ENCODE results near the gene FILIP1L.
A peak's percentile ranks its signal among the peaks of the same experiment; 100 is the strongest.

The FILIP1L gene

DNA sequence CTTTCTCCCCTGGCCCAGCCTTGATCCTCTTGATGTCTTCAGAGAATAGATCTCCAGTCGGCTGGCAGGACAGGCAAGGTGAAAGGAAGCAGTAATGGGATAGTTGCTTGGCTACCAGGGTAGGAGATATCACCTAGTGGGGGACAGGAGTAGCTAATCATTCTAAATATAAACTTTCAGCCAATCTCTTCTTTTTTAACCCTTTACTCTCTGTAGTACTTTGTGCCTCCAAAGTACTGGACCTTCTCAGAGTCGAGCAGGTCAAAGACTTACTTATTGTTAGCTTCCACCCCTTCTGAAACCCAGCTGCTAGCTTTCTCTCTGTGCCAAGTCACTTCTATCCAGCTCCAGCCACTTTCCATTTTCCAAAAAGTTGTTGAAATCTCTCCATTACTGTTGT, 43.4 kb upstream of the FILIP1L start:
- intact Hi-C loops (cut with DNase I; ENCODE audit: low total_unique reads): loop anchor here (10.0 kb wide), 1 partner anchor 53 kb away; no protein-coding TSS in a partner anchor
- Histone ChIP-seq H3K27ac (peak overlapping the region; percentile 39 to 76), H3K4me1 (peaks cover 0 to 54% (median 37%) of the 10 kb centered on the region in 4 donors), H3K27me3 (no peaks in the 10 kb centered on the region), H3K9me3 (peaks cover 0 to 12% (median 0%) of the 10 kb centered on the region in 3 donors), H3K4me3 (no peak overlapping the region), H3K36me3 (peaks cover 0 to 8% (median 4%) of the 10 kb centered on the region in 3 donors)
- no peak for DNase-seq
- TF ChIP-seq, protein P1, sequence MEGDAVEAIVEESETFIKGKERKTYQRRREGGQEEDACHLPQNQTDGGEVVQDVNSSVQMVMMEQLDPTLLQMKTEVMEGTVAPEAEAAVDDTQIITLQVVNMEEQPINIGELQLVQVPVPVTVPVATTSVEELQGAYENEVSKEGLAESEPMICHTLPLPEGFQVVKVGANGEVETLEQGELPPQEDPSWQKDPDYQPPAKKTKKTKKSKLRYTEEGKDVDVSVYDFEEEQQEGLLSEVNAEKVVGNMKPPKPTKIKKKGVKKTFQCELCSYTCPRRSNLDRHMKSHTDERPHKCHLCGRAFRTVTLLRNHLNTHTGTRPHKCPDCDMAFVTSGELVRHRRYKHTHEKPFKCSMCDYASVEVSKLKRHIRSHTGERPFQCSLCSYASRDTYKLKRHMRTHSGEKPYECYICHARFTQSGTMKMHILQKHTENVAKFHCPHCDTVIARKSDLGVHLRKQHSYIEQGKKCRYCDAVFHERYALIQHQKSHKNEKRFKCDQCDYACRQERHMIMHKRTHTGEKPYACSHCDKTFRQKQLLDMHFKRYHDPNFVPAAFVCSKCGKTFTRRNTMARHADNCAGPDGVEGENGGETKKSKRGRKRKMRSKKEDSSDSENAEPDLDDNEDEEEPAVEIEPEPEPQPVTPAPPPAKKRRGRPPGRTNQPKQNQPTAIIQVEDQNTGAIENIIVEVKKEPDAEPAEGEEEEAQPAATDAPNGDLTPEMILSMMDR (IDR thresholded peaks at IDR 0.05): no peak

DNA sequence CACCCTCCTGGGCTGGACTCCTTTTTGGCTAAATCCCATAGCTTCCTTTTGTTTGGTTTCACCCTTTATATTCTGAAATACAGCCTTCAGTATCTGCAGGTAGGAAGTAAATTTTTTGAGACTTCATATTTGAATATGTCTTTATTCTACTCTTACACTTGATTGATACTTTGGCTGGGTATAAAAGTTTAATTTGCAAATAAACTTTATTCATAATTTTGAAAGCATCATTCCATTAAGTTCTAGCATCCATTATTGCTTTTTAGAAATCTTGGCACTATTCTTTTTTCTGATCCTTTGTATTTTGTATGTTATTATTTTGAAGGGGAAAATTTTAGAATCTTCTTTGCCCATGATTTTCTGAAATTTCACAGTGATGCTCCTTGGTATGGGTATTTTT, 41.3 kb upstream of the FILIP1L start:
- no peak overlapping the region for H3K27ac ChIP-seq
- no peak overlapping the region for H3K4me3 ChIP-seq
- TF ChIP-seq, protein P1 (IDR thresholded peaks at IDR 0.05): no peak
- H3K27me3 ChIP-seq: no peaks in the 10 kb centered on the region
- intact Hi-C loops (cut with DNase I; ENCODE audit: low total_unique reads): loop anchor here (10.0 kb wide), 1 partner anchor 51 kb away; no protein-coding TSS in a partner anchor
- peaks cover 0 to 12% (median 0%) of the 10 kb centered on the region in 3 donors for H3K9me3 ChIP-seq
- peaks cover 0 to 8% (median 4%) of the 10 kb centered on the region in 3 donors for H3K36me3 ChIP-seq
- DNase-seq: no peak
- peaks cover 0 to 50% (median 34%) of the 10 kb centered on the region in 4 donors for H3K4me1 ChIP-seq

DNA sequence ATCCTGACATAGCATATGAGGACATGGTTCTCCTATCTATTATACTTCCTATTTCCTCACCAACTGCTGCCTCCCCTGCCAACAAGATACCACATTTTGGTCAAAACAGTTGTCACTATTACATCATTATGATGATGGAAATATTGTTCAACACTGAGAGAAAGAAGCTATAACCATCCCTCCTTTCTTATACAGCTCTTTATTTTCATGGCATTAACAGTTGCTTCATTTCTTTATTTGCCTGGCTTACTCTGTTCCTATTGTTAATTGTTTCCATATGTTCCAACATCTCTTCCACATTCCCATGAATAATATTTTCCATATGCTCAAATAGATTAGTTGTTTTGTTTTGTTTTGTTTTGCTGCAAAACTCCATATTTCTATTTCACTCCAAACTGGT, 40.8 kb upstream of the FILIP1L start:
- intact Hi-C loops (cut with DNase I; ENCODE audit: low total_unique reads): loop anchor here (10.0 kb wide), 1 partner anchor 50 kb away; no protein-coding TSS in a partner anchor
- H3K27me3 ChIP-seq: no peaks in the 10 kb centered on the region
- peaks cover 0 to 50% (median 33%) of the 10 kb centered on the region in 4 donors for H3K4me1 ChIP-seq

DNA sequence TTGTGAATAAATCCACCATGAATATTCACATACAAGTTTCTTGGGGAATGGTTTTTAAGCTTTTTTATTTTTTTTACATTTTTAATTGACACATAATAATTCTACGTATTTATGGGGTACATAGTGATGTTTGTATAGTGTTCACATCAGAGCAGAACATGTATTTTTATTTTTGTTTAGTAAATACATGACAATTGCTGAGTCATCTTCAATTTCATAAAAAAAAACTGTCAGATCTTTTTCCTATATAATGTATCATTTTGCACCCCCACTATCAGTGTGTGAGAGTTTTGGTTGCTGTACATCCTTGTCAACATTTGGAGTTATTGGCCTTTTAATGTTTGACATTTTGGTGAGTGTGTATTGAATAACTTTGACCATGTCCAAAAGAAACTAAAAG, 39.9 kb upstream of the FILIP1L start:
- TF ChIP-seq, protein P1 (IDR thresholded peaks at IDR 0.05): no peak
- no peak overlapping the region for H3K27ac ChIP-seq
- peaks cover 0 to 12% (median 0%) of the 10 kb centered on the region in 3 donors for H3K9me3 ChIP-seq
- no peak for DNase-seq
- H3K36me3 ChIP-seq: peaks cover 0 to 8% (median 4%) of the 10 kb centered on the region in 3 donors
- no peak overlapping the region for H3K4me3 ChIP-seq
- no peaks in the 10 kb centered on the region for H3K27me3 ChIP-seq
- intact Hi-C loops (cut with DNase I; ENCODE audit: low total_unique reads): loop anchor here (10.0 kb wide), 1 partner anchor 49 kb away; no protein-coding TSS in a partner anchor
- peaks cover 0 to 50% (median 31%) of the 10 kb centered on the region in 4 donors for H3K4me1 ChIP-seq

More for the DNA sequence above, 40.8 kb upstream of the FILIP1L start:
- no peak for DNase-seq
- Histone ChIP-seq H3K36me3 (peaks cover 0 to 8% (median 4%) of the 10 kb centered on the region in 3 donors), H3K27ac (no peak overlapping the region), H3K9me3 (peaks cover 0 to 12% (median 0%) of the 10 kb centered on the region in 3 donors), H3K4me3 (no peak overlapping the region)
- TF ChIP-seq, protein P1 (IDR thresholded peaks at IDR 0.05): no peak

DNA sequence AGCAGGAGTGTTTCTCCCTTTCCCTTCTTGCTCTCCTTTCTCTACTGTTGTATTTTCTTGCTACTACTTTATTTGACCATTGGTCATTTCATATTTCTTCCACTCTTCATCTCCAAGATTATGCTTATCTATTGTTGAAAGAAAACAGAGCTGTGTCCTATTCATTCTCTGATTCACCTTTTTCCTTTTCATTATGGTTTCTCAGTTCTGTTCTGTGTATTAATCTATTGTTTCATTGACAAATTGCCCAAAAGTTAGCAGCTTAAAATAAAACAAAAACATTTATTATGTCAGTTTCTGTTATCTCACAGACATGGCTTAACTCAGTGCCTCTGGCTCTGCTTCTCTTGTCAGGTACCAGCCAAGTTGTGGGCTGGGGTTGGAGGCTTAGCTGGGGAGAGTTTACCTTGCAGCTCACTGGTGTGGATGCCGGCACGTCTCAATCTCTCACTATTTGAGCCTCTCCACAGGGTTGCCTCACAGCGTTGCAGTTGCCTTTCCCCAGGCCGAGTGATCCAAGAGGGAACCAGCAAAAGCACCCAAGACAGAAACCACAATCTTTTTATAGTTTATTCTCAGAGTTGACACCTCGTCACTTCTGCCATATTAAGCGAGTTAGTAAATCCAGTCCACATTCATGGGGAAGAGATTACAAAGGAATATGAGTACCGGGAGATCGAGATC, 36.9 kb upstream of the FILIP1L start:
- Histone ChIP-seq H3K27ac (peak overlapping the region; percentile 82 to 83), H3K9me3 (peaks cover 0 to 12% (median 0%) of the 10 kb centered on the region in 3 donors), H3K4me1 (peaks cover 0 to 35% (median 22%) of the 10 kb centered on the region in 4 donors), H3K27me3 (no peaks in the 10 kb centered on the region), H3K36me3 (peaks cover 0 to 12% (median 0%) of the 10 kb centered on the region in 3 donors), H3K4me3 (no peak overlapping the region)
- DNase-seq: peak in 1 of 2 donors; percentile 30
- intact Hi-C loops (cut with DNase I; ENCODE audit: low total_unique reads): loop anchor here (10.0 kb wide), 1 partner anchor 46 kb away; no protein-coding TSS in a partner anchor
- TF ChIP-seq, protein P1 (IDR thresholded peaks at IDR 0.05): no peak
